Vagina (tissue), 2 donors: ENCODE measurements around the gene TCF3. TPM values are rescaled to one million over a fixed set of nuclear protein-coding genes. Genes with fewer than 3 reads are reported as not detected.

Source experiments
- DNase-seq, 2 donors: peaks; one replicate each; pipeline ENCODE4 v3.0.0-alpha.2; 2017; ENCODE audit errors: extremely low spot score in 2 of 2
- H3K27ac ChIP-seq: fragments of 200-600 bp; sonication (generic); one replicate; pipeline ENCODE4 v1.5.1; 2019
- H3K27me3 ChIP-seq: fragments of 200-600 bp; sonication (generic); one replicate; pipeline ENCODE4 v1.5.1; 2019
- H3K36me3 ChIP-seq, 2 donors: fragments of 200-600 bp; sonication (generic); one replicate each; pipeline ENCODE4 v1.5.1; 2017 to 2019
- H3K4me1 ChIP-seq: fragments of 200-600 bp; sonication (generic); one replicate; pipeline ENCODE4 v1.5.1; 2019
- H3K4me3 ChIP-seq, 2 donors: fragments of 200-600 bp; sonication (generic); 1 replicate in 1 of 2; 2 replicates in 1 of 2; pipeline ENCODE4 v1.5.1; 2016 to 2019
- H3K9me3 ChIP-seq: fragments of 200-600 bp; sonication (generic); one replicate; pipeline ENCODE4 v1.5.1; 2019
- POLR2A ChIP-seq, 2 donors: fragments of 450-650 bp; IDR thresholded peaks; one replicate each; pipeline ENCODE4 v1.6.1; 2017; ENCODE audit warnings: antibody characterized with exemption in 2 of 2, mild to moderate bottlenecking in 2 of 2, moderate library complexity in 2 of 2
- POLR2AphosphoS5 ChIP-seq, 2 donors: sonication (generic); formaldehyde crosslinking; IDR thresholded peaks; one replicate each; pipeline ENCODE4 v1.9.0; 2017; ENCODE audit warnings: antibody characterized with exemption in 2 of 2, mild to moderate bottlenecking in 2 of 2, low read depth in 1 of 2; ENCODE audit not compliant: insufficient read depth in 1 of 2
- intact Hi-C: fragments of 100-400 bp; cut with DNase I; formaldehyde crosslinking; loops from one replicate; pipeline ENCODE4 v1.15.1; 2023
- total RNA-seq: library from RNA; depleted of rRNA; stranded (reverse); fragments of >200 nt; gene quantifications from one replicate; pipeline ENCODE4 v1.2.3, GENCODE V29; 2016
- TF ChIP-seq, protein P1 (sequence below), 3 experiments: fragments of 450-650 bp in 2 of 3; fragments of 200-600 bp in 1 of 3; sonication (generic) in 1 of 3; IDR thresholded peaks; one replicate each; pipeline ENCODE4 v1.5.1; 2017 to 2019; ENCODE audit warnings: antibody characterized with exemption in 3 of 3, mild to moderate bottlenecking in 2 of 3, moderate library complexity in 2 of 3

The TCF3 gene
- total RNA-seq, 1 donor from 2014 or later = 26.0 TPM

DNA sequence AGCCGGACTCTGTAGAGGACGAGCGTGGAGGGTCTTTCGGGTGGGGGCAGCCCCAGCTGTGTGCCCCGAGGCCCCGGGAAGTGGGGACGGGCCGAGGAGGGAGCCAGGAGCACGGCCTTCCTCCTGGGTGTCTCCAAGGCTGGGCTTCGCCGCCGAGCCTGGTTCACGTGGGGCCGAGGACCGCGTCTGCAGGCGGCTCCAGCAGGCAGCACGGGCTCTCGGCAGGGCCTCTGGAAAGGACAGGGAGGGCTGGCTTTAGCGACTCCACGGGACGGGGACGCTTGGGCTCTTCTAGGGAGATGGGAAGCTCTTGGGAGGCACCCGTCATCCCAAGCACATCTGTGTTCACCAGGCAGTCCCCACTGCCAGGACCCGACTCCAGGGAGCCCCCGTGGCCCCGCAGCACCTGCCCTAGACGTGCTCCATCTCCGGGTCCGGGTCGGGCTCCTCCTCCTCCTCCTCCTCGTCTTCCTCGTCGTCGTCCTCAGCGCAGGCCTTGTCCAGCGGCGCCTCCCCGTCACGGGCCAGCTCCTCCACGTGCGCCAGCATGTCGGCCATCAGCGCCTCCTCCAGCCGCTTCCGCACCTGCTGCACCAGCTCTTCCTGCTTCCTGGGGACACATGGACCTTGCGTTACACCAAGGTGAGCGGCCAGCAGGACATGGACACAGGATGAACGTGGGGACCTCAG, 74.3 kb downstream of the TCF3 start:
- no peaks in the 10 kb centered on the region for H3K27me3 ChIP-seq
- no peaks in the 10 kb centered on the region for H3K9me3 ChIP-seq
- peaks cover 0 to 64% of the 10 kb centered on the region in 2 donors for H3K36me3 ChIP-seq
- no peak overlapping the region for H3K27ac ChIP-seq
- DNase-seq = no peak
- H3K4me3 ChIP-seq = no peak overlapping the region
- TF ChIP-seq POLR2A (IDR thresholded peaks at IDR 0.05) (no peak), POLR2AphosphoS5 (IDR thresholded peaks at IDR 0.05; ENCODE audit: insufficient read depth in 1 of 2, low read depth in 1 of 2) (no peak)
- TF ChIP-seq, protein P1, sequence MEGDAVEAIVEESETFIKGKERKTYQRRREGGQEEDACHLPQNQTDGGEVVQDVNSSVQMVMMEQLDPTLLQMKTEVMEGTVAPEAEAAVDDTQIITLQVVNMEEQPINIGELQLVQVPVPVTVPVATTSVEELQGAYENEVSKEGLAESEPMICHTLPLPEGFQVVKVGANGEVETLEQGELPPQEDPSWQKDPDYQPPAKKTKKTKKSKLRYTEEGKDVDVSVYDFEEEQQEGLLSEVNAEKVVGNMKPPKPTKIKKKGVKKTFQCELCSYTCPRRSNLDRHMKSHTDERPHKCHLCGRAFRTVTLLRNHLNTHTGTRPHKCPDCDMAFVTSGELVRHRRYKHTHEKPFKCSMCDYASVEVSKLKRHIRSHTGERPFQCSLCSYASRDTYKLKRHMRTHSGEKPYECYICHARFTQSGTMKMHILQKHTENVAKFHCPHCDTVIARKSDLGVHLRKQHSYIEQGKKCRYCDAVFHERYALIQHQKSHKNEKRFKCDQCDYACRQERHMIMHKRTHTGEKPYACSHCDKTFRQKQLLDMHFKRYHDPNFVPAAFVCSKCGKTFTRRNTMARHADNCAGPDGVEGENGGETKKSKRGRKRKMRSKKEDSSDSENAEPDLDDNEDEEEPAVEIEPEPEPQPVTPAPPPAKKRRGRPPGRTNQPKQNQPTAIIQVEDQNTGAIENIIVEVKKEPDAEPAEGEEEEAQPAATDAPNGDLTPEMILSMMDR (IDR thresholded peaks at IDR 0.05) = no peak
- intact Hi-C loops = no loop called here
- H3K4me1 ChIP-seq = no peaks in the 10 kb centered on the region

GRCh38 chr19:1577090-1577928, 75.1 kb downstream of the TCF3 start:
- TF ChIP-seq, protein P1 (IDR thresholded peaks at IDR 0.05) = no peak
- TF ChIP-seq POLR2A (IDR thresholded peaks at IDR 0.05) = no peak
- no peak for TF ChIP-seq POLR2AphosphoS5 (IDR thresholded peaks at IDR 0.05; ENCODE audit: insufficient read depth in 1 of 2, low read depth in 1 of 2)
- peaks cover 0 to 57% of the 10 kb centered on the region in 2 donors for H3K36me3 ChIP-seq
- no peaks in the 10 kb centered on the region for H3K9me3 ChIP-seq
- no peaks in the 10 kb centered on the region for H3K4me1 ChIP-seq
- H3K4me3 ChIP-seq = no peak overlapping the region
- no peak for DNase-seq
- no peak overlapping the region for H3K27ac ChIP-seq
- intact Hi-C loops = no loop called here
- no peaks in the 10 kb centered on the region for H3K27me3 ChIP-seq

- TF ChIP-seq POLR2AphosphoS5 (IDR thresholded peaks at IDR 0.05; ENCODE audit: insufficient read depth in 1 of 2, low read depth in 1 of 2) (no peak), POLR2A (IDR thresholded peaks at IDR 0.05) (no peak)
- intact Hi-C loops = no loop called here
These were observed 75.9 kb downstream of the TCF3 start for GRCh38 chr19:1576242-1577089.

DNA sequence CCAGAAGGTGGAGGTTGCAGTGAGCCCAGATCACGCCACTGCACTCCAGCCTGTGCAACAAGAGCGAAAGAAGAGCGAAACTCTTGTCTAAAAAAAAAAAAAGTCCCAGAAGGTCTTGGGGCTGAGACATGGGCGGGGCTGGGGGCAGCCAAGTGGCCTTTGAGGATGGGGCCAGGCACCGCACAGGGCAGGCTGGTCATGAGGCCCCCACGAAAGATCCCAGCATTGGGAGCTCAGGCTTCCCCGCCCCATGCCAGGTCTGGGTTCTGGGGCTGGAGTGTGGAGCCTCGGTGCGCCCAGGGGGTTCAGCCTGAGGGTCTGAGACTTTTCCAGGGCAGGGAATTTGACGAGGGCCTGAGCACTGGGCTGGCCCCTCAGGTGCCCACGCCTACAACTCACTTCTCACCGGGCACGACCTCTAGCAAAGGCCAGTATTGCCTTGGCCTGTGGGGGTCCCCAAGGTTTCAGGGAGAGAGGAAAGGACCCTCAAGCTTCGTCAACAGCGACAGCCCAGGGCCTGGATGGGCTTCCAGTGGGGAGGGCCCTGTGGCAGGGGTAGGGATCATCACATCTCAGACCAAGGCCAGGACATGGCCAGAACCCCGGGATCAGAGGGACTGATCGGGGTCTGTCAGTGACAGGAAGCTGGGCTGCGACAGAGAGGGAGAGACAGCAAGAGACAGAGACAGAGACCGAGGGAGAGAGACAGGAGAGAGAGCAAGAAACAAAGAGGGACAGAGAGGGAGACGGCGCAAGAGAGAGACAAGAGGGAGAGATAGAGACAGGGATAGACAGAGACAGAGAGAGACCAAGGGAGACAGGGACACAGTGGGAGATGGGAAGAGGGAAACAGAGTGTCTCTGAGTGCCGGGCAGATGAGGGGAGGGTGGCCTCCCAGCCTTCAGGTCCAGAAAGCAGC, 76.8 kb downstream of the TCF3 start:
- no peaks in the 10 kb centered on the region for H3K4me1 ChIP-seq

More at GRCh38 chr19:1576242-1577089, 75.9 kb downstream of the TCF3 start:
- Histone ChIP-seq H3K9me3 (no peaks in the 10 kb centered on the region), H3K4me1 (no peaks in the 10 kb centered on the region), H3K36me3 (peaks cover 0 to 49% of the 10 kb centered on the region in 2 donors), H3K27me3 (no peaks in the 10 kb centered on the region), H3K27ac (no peak overlapping the region), H3K4me3 (no peak overlapping the region)
- DNase-seq = no peak

More for the DNA sequence above, 76.8 kb downstream of the TCF3 start:
- no peaks in the 10 kb centered on the region for H3K27me3 ChIP-seq
- intact Hi-C loops = no loop called here
- no peak for TF ChIP-seq POLR2AphosphoS5 (IDR thresholded peaks at IDR 0.05; ENCODE audit: insufficient read depth in 1 of 2, low read depth in 1 of 2)
- TF ChIP-seq, protein P1 (IDR thresholded peaks at IDR 0.05) = no peak
- TF ChIP-seq POLR2A (IDR thresholded peaks at IDR 0.05) = no peak
- no peak for DNase-seq
- H3K36me3 ChIP-seq = peaks cover 0 to 40% of the 10 kb centered on the region in 2 donors
- H3K27ac ChIP-seq = no peak overlapping the region
- no peaks in the 10 kb centered on the region for H3K9me3 ChIP-seq
- H3K4me3 ChIP-seq = no peak overlapping the region
